ENCODE measurements around the gene SLC25A5. TPM values are rescaled to one million over a fixed set of nuclear protein-coding genes. Genes with fewer than 3 reads are reported as not detected.
"Not testable (repeated sequence)": the region's sequence is repeated elsewhere in the genome, so short reads cannot be mapped to it uniquely, and the experiment has no call there.

SLC25A5 gene
- total RNA-seq = 194 and 195 TPM in 2 replicates

- peak; percentile 53 for DNase-seq (ENCODE audit: low read depth)
Observed at GRCh38 chrX:119467842-119468550, at the start of gene SLC25A5. Gene SLC25A5 (plus strand): TSS chrX:119468444. CDS start chrX:119468516, 72 bp downstream.

GRCh38 chrX:119419146-119419545 lies 49.1 kb upstream of the SLC25A5 start:
- no peak for DNase-seq (ENCODE audit: low read depth)

- DNase-seq (ENCODE audit: low read depth) = no peak
Observed at GRCh38 chrX:119419898-119420297, 48.3 kb upstream of the SLC25A5 start.

- no peak for DNase-seq (ENCODE audit: low read depth)
Observed at GRCh38 chrX:119421016-119421705, 47.1 kb upstream of the SLC25A5 start.

GRCh38 chrX:119423631-119424030 lies 44.6 kb upstream of the SLC25A5 start:
- DNase-seq (ENCODE audit: low read depth) = no peak

- DNase-seq (ENCODE audit: low read depth) = no peak
Observed at GRCh38 chrX:119424999-119425398, 43.2 kb upstream of the SLC25A5 start.

GRCh38 chrX:119427024-119427794 lies 41.0 kb upstream of the SLC25A5 start:
- DNase-seq (ENCODE audit: low read depth) = peak; percentile 32

GRCh38 chrX:119427795-119428185 lies 40.5 kb upstream of the SLC25A5 start:
- DNase-seq (ENCODE audit: low read depth) = no peak

GRCh38 chrX:119429471-119429870 lies 38.8 kb upstream of the SLC25A5 start:
- peak; percentile 63 for DNase-seq (ENCODE audit: low read depth)

GRCh38 chrX:119441295-119441694 lies 26.9 kb upstream of the SLC25A5 start:
- not testable (repeated sequence) for DNase-seq (ENCODE audit: low read depth)

GRCh38 chrX:119442286-119442685 lies 26.0 kb upstream of the SLC25A5 start:
- no peak for DNase-seq (ENCODE audit: low read depth)

GRCh38 chrX:119453202-119453601 lies 15.0 kb upstream of the SLC25A5 start:
- no peak for DNase-seq (ENCODE audit: low read depth)

- DNase-seq (ENCODE audit: low read depth) = no peak
Observed at GRCh38 chrX:119455264-119455663, 13.0 kb upstream of the SLC25A5 start.

- DNase-seq (ENCODE audit: low read depth) = no peak
Observed at GRCh38 chrX:119459181-119459580, 9.1 kb upstream of the SLC25A5 start.

GRCh38 chrX:119465555-119465954 lies 2.7 kb upstream of the SLC25A5 start:
- no peak for DNase-seq (ENCODE audit: low read depth)

GRCh38 chrX:119466970-119467369 lies 1.3 kb upstream of the SLC25A5 start:
- no peak for DNase-seq (ENCODE audit: low read depth)

GRCh38 chrX:119467433-119467832 lies 811 bp upstream of the SLC25A5 start:
- DNase-seq (ENCODE audit: low read depth) = no peak

- peak; percentile 53 for DNase-seq (ENCODE audit: low read depth)
Observed at GRCh38 chrX:119468551-119469312, 488 bp downstream of the SLC25A5 start.

GRCh38 chrX:119469313-119469635 lies 1.0 kb downstream of the SLC25A5 start:
- DNase-seq (ENCODE audit: low read depth) = no peak

GRCh38 chrX:119474615-119475388 lies 6.6 kb downstream of the SLC25A5 start:
- DNase-seq (ENCODE audit: low read depth) = no peak

Data from renal cortical epithelial cell (primary cell).